Osteocyte (in vitro differentiated cells): ENCODE results near the gene SBSN. TPM values are rescaled to one million over a fixed set of nuclear protein-coding genes. Genes with fewer than 3 reads are reported as not detected.

Experiments
- DNase-seq: peaks from one replicate; pipeline ENCODE4 v3.0.0; 2021; ENCODE audit warnings: mixed read lengths; ENCODE audit not compliant: unreplicated experiment; ENCODE audit errors: extremely low spot score
- H3K27ac Mint-ChIP-seq: one replicate; pipeline ENCODE4 v1.8.0; 2021; ENCODE audit warnings: mild to moderate bottlenecking, mixed read lengths; ENCODE audit not compliant: unreplicated experiment
- H3K27me3 Mint-ChIP-seq: one replicate; pipeline ENCODE4 v1.8.0; 2021; ENCODE audit warnings: mixed read lengths; ENCODE audit not compliant: unreplicated experiment
- H3K36me3 Mint-ChIP-seq: one replicate; pipeline ENCODE4 v1.8.0; 2021; ENCODE audit warnings: mixed read lengths; ENCODE audit not compliant: unreplicated experiment
- H3K4me1 Mint-ChIP-seq: one replicate; pipeline ENCODE4 v1.8.0; 2021; ENCODE audit warnings: mixed read lengths; ENCODE audit not compliant: unreplicated experiment
- H3K4me3 Mint-ChIP-seq: one replicate; pipeline ENCODE4 v1.8.0; 2021; ENCODE audit warnings: mild to moderate bottlenecking, moderate library complexity, mixed read lengths; ENCODE audit not compliant: unreplicated experiment
- H3K9me3 Mint-ChIP-seq: one replicate; pipeline ENCODE4 v1.8.0; 2021; ENCODE audit warnings: mixed read lengths; ENCODE audit not compliant: unreplicated experiment
- total RNA-seq: library from RNA; stranded (reverse); gene quantifications from 2 replicates; pipeline ENCODE4 v1.2.1, GENCODE V29; 2021
- TF ChIP-seq, protein P1 (sequence below): fragments of 200-600 bp; sonication (generic); IDR thresholded peaks from 2 replicates; pipeline ENCODE4 v1.5.0; 2021; ENCODE audit warnings: antibody characterized with exemption, mild to moderate bottlenecking, moderate library complexity

SBSN gene
- total RNA-seq, 1 donor from 2014 or later = not detected

DNA sequence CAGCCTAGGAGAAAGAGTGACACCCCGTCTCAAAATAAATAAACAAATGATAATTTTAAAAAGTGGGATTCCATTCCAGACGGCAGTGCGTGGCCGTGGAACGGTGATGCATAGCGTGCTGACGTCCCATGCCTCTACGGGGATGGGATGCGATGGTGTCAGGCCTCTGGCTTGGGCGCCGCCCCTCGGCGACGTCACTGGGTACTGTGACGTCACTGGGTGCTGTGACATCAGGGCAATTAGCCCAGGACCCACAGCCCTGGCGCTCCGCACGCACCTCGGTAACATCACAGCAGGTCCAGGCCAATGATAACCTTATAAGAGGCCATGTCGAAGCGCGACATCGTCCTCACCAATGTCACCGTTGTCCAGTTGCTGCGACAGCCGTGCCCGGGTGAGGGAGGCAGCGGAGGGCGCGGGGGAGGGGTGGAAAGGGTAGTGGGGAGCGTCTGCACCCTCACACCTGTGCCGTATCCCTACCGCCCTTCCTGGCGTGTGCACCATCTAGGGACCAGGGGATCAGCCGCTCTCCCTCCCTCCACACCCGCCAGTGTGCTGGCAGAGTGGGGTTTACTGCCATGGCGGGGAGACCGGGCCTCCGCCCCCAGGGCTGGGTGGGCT lies 5.2 kb upstream of the SBSN start, which contains the start of gene GAPDHS:
TSS of gene GAPDHS (plus strand) at position 256 of the 621 bp plus-strand sequence. CDS start at position 328, 72 bp downstream.
- Mint-ChIP-seq H3K27ac (no peak within 1 kb of the TSS), H3K36me3 (no peaks in the 10 kb centered on the region), H3K4me1 (no peaks in the 10 kb centered on the region), H3K27me3 (peaks cover 6% of the 10 kb centered on the region), H3K4me3 (no peak within 1 kb of the TSS), H3K9me3 (no peaks in the 10 kb centered on the region)
- TF ChIP-seq, protein P1, sequence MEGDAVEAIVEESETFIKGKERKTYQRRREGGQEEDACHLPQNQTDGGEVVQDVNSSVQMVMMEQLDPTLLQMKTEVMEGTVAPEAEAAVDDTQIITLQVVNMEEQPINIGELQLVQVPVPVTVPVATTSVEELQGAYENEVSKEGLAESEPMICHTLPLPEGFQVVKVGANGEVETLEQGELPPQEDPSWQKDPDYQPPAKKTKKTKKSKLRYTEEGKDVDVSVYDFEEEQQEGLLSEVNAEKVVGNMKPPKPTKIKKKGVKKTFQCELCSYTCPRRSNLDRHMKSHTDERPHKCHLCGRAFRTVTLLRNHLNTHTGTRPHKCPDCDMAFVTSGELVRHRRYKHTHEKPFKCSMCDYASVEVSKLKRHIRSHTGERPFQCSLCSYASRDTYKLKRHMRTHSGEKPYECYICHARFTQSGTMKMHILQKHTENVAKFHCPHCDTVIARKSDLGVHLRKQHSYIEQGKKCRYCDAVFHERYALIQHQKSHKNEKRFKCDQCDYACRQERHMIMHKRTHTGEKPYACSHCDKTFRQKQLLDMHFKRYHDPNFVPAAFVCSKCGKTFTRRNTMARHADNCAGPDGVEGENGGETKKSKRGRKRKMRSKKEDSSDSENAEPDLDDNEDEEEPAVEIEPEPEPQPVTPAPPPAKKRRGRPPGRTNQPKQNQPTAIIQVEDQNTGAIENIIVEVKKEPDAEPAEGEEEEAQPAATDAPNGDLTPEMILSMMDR = no peak
- no peak for DNase-seq

DNA sequence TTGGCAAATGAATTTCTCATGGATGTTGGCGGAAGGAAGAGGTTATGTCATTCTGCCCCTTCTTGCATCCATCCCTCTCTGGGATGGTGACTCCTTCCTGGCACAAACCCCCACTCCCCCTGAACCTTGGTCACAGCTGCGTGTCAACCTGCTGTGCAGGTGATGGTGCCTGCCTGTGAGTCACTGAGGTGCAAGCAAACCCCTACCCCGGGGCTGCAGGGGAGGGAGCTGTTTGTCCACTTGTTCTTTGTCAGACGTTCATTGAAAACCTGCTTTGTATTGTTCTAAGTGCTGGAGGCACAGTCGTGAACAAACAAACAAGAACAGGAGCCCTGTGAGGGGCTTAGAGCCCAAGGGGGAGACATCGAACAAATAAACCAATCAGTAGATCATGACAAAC lies 3.2 kb upstream of the SBSN start:
- Mint-ChIP-seq H3K4me1 (no peaks in the 10 kb centered on the region), H3K9me3 (no peaks in the 10 kb centered on the region), H3K4me3 (no peak overlapping the region), H3K36me3 (no peaks in the 10 kb centered on the region), H3K27ac (no peak overlapping the region), H3K27me3 (peaks cover 6% of the 10 kb centered on the region)
- DNase-seq = no peak
- TF ChIP-seq, protein P1 = no peak

DNA sequence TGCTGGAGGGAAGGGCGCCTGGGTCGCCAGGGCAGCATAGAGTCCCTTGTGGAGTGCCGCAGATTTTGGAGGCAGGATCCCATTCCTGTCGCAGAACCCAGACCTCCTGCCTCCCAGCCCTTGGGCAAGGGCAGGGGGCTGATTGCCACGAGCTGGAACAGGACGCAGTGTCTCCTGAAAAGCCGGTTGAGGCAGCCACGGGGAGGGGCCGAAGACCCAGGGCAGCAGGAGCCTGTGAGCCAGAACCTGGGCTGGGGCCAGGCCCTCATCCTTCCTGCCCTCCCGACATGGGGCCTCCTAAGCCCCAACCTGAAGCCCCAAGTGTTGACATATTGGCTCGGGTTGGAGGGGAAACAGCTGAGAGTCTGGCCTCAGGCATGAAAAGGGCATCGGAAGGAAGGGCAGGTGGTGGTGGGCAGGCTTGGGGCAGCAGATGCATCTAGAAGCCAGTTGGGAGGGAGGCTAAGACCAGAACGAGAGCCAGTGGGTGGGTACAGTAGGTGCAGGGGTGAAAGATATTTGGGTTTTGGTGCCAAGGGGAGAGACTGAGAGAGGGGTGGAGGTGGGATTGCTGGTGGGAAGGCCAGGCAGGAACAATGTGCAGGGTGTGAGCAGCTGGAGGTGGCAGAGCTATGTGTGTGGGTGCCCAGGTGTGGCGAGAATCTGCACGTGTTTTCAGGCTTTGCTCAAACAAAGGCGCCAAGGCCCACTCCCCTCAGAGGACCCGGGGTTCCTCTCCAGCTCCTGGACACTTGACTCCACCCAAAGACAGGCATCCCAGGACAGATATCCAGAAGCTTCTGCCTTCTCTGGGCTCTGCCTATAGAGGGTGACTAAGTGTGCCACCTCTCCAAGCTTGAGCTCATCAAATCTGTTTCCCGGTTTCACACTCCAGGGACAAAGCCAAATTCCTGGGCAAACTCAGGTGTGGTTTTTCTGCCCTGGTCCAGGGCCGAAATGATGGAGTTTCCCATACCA lies 1.4 kb upstream of the SBSN start:
- Mint-ChIP-seq H3K4me3 (no peak overlapping the region), H3K4me1 (no peaks in the 10 kb centered on the region), H3K36me3 (no peaks in the 10 kb centered on the region), H3K9me3 (no peaks in the 10 kb centered on the region), H3K27me3 (peaks cover 7% of the 10 kb centered on the region), H3K27ac (no peak overlapping the region)
- DNase-seq = no peak
- TF ChIP-seq, protein P1 = no peak

DNA sequence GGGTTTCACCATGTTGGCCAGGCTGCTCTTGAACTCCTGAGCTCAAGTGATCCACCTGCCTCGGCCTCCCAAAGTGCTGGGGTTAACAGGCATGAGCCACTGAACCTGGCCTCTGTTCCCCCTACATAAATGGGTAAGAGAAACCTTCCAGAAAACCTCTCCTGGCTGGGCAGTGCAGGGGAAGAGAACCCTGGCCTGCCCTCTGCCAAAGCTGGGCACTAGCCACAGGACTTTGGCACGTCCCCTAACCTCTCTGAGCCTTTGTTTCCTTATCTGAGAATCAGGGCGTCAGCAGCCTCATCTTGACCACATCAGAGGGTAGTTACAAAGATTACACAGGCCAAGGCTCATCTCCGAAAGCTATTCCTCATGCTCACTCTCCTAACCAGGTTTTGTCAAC lies 2.2 kb downstream of the SBSN start:
- H3K4me1 Mint-ChIP-seq = no peaks in the 10 kb centered on the region

More for the DNA sequence above, 2.2 kb downstream of the SBSN start:
- H3K9me3 Mint-ChIP-seq = no peaks in the 10 kb centered on the region
- DNase-seq = no peak
- TF ChIP-seq, protein P1 = no peak
- H3K27ac Mint-ChIP-seq = no peak overlapping the region
- no peak overlapping the region for H3K4me3 Mint-ChIP-seq
- no peaks in the 10 kb centered on the region for H3K36me3 Mint-ChIP-seq
- H3K27me3 Mint-ChIP-seq = peaks cover 7% of the 10 kb centered on the region
